HG02884 (cell line): ENCODE measurements around the gene PKM.

ENCODE experiments used
- ATAC-seq: cut with Tn5 transposase; IDR thresholded peaks from one replicate; pipeline ENCODE4 v1.9.1; 2021; ENCODE audit warnings: mild to moderate bottlenecking, moderate library complexity; ENCODE audit not compliant: unreplicated experiment

Gene PKM

DNA sequence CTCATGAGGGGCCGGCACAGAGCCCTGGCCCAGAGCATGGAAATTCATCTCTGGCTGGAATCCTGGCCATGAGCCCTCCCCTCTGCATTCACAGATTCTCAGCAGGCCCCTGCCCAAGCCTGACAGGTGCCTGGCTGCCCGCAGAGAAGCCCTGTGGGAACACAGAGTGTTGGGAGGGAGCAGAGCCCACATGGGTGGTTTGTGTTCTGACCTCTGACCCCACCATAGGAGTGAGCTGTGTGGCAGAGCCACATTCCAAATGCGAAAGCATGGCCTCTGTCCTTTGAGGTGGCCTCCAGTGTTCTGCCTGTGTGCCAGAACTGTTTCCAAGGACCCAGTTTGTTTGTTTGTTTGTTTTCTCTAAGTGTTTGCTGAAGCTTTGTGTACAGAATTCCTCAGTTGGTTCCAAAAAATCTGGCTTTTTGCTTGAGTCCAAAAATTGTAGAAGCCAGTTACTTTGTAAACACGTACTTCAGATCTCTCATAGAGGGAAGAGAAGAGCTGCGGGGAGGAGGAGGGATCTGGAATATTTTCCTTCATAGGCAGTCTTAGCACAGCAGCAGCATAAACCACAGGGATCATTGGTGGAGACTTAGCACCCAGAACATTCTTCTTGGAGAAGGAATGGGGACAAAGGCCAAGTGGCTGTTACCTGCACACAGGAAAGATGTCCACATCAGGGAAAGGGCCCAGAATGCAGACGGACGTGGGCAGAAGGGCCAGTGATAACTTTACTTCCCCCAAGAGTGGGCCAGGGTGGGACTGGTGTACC lies 69.4 kb downstream of the PKM start:
- no peak for ATAC-seq

- no peak for ATAC-seq
Measured at GRCh38 chr15:72160696-72161245, 70.2 kb downstream of the PKM start.

DNA sequence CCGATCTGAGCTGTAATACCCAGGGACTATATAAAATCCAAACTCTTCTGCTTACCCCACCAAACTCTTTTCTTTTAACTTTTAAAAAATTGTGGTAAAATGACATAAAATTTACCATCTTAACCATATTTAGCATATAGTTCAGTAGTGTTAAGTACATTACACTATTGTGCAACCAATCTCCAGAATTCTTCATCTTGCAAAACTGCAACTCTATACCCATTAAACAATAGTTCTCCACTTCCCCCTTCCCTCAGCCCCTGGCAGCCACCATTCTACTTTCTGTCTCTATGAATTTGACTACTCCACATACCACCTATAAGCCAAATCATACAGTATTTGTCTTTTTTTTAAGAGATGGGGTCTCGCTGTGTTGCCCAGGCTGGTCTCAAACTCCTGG lies 74.1 kb downstream of the PKM start:
- ATAC-seq = no peak

- ATAC-seq = no peak
Measured at GRCh38 chr15:72155635-72156616, 75.1 kb downstream of the PKM start.

- no peak for ATAC-seq
Measured at GRCh38 chr15:72155003-72155621, 75.9 kb downstream of the PKM start.

GRCh38 chr15:72154316-72154715 lies 76.7 kb downstream of the PKM start:
- no peak for ATAC-seq

- ATAC-seq = no peak
Measured at GRCh38 chr15:72153269-72154000, 77.6 kb downstream of the PKM start.
